CD4-positive, alpha-beta T cell treated with Interleukin-6 for 4 hours (primary cell): Measurements from ENCODE around the gene UBR1.
A peak's percentile ranks its signal among the peaks of the same experiment; 100 is the strongest.

Source experiments
- DNase-seq: peaks from one replicate; pipeline ENCODE4 v3.0.0-alpha.2; 2020; ENCODE audit warnings: mixed read lengths

Gene UBR1

DNA sequence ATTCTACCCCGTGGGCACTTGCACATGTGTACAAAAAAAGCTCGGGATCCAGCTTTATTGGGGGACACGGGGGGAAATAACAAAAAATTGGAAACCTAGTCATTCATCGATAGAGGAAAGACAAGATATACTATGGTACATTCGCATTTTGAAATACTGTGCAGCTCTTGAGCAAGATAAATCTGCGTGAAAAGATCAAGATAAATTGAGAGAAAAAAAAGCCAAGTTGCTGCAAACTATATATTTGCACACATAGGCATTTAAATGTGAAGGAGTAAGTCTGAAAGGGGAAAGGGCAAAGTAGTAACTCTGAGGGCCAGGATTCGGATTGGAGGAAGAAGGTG, 620 bp upstream of the UBR1 start:
- no peak for DNase-seq

- peak; percentile 19 for DNase-seq
These were observed 631 bp downstream of the UBR1 start for GRCh38 chr15:43105077-43105736.

- DNase-seq: no peak
These were observed 1.4 kb downstream of the UBR1 start for GRCh38 chr15:43104426-43104825.

DNA sequence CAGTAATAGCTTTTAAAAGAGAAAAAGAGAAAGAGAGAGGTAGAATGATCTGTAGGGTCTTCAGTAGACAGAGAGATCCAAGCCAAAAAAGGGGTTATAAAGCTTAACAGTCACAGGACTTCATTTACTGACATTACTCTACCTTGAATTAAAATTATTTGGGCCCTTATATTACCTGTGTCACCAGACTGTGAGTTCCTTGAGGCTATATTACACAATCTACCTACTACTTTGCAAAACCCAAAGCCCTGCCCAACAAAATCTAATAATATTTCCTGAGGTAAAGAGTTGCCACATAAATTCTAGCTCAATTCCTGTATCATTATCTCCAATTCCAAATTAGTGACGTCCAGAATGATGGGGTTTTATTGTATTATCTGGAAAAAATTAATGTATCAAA, 1.9 kb downstream of the UBR1 start:
- DNase-seq: no peak

DNA sequence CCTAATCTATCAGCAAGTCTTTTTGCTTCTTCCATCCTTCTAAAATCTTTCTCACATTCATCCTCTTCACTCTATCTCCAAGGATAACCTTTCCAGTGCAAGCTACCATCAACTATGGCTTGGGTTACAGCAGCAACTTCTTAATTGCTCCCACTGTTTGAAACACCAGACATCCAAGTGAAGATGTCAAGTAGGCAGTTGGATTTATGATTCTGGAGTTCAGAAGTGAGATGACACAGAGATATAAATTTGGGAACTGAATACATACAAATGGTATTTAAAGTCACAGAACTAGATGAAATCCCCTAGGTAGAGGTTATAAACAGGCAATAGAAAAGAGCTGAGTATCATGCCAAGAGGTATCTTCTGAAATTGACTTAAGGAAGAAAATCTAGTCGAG, 3.7 kb downstream of the UBR1 start:
- no peak for DNase-seq

GRCh38 chr15:43100971-43101370, 4.9 kb downstream of the UBR1 start:
- DNase-seq: no peak

DNA sequence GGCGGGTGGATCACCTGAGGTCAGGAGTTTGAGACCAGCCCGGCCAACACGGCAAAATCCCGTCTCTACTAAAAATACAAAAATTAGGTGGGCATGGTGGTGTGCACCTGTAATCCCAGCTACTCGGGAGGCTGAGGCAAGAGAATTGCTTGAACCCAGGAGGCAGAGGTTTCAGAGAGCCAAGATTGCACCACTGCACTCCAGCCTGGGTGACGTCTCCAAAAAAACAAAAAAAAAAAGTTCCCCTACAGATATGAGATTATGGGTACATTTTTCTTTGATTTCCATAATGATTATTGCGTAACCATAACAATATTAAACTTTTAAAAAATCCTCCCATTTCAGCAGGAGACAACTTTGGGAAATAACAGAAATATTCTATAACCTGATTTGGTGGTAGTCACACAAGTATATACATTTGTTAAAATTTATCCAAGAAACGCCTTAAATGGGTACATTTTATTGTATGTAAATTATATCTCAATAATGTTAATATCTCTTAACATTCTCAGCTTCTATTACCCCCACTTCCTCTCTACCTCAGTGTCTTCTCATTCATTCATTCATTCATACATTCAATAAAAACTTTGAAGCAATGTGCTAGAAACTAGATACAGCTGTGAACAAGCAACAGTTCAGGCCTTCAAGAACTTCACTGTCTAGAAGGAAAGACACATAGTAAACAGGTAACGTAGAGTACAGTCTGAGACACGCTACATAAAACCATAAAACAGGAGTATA, 6.6 kb downstream of the UBR1 start:
- no peak for DNase-seq

GRCh38 chr15:43096411-43096810, 9.4 kb downstream of the UBR1 start:
- DNase-seq: no peak

DNA sequence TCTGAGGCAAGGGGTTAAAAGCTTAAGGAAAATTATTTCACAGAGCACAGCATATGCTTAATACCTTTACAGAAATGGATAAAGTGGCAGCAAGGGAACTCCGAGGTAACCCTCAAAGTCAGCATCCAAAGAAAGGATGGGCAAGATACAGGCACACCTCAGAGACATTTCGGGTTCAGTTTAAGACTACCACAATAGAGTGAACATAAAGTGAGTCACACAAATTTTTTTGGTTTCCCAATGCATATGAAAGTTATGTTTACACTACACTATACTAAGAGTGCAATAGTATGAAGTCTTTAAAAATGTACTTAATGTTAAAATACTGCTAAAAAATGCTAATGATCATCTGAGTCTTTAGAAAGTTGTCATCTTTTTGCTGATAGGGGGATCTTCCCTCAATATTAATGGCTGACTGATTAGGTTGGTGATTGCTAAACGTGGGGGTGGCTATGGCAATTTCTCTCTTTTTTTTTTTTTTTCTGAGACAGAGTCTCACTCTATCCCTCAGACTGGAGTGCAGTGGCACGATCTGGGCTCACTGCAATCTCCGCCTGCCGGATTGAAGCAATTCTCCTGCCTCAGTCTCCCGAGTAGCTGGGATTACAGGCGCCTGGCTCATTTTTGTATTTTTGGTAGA, 10.0 kb downstream of the UBR1 start:
- DNase-seq: no peak

- no peak for DNase-seq
These were observed 10.6 kb downstream of the UBR1 start for GRCh38 chr15:43095243-43095642.

GRCh38 chr15:43094416-43095030, 11.3 kb downstream of the UBR1 start:
- DNase-seq: no peak

GRCh38 chr15:43093026-43093425, 12.8 kb downstream of the UBR1 start:
- DNase-seq: no peak

DNA sequence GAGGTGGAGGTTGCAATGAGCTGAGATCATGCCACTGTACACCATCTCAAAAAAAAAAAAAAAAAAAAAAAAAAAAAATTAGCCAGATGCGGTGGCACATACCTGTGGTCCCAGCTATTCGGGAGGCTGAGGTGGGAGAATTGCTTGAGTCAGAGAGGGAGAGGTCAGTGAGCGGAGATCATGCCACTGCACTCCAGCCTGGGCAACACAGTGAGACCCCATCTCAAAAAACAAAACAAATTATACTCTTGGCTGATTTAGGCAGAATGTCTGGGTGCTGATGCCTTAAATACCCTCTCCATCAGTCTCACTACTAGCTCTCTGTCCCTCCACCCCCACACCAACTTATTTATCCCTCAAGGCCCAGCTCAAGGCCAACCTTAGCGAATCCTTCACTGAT, 14.0 kb downstream of the UBR1 start:
- no peak for DNase-seq

- DNase-seq: no peak
These were observed 19.3 kb downstream of the UBR1 start for GRCh38 chr15:43086551-43086950.

- no peak for DNase-seq
These were observed 19.9 kb downstream of the UBR1 start for GRCh38 chr15:43085921-43086320.

GRCh38 chr15:43082509-43082908, 23.3 kb downstream of the UBR1 start:
- DNase-seq: no peak

DNA sequence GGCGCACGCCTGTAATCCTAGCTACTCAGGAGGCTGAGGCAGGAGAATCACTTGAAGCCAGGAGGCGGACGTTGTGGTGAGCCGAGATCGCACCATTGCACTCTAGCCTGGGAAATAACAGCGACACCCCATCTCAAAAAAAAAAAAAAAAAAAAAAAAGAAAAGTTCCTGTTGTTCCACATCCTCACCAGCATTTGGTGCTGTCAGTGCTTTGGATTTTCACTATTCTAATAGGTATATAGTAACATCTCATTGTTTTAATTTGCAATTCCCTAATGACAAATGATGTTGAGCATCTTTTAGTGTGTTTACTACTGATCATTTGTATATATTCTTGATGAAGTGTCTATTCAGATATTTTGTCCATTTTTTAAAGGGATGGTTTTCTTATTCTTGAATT, 24.6 kb downstream of the UBR1 start:
- DNase-seq: no peak

- no peak for DNase-seq
These were observed 34.4 kb downstream of the UBR1 start for GRCh38 chr15:43071451-43071850.

- DNase-seq: no peak
These were observed 34.9 kb downstream of the UBR1 start for GRCh38 chr15:43070893-43071292.

- DNase-seq: no peak
These were observed 35.6 kb downstream of the UBR1 start for GRCh38 chr15:43070249-43070648.

DNA sequence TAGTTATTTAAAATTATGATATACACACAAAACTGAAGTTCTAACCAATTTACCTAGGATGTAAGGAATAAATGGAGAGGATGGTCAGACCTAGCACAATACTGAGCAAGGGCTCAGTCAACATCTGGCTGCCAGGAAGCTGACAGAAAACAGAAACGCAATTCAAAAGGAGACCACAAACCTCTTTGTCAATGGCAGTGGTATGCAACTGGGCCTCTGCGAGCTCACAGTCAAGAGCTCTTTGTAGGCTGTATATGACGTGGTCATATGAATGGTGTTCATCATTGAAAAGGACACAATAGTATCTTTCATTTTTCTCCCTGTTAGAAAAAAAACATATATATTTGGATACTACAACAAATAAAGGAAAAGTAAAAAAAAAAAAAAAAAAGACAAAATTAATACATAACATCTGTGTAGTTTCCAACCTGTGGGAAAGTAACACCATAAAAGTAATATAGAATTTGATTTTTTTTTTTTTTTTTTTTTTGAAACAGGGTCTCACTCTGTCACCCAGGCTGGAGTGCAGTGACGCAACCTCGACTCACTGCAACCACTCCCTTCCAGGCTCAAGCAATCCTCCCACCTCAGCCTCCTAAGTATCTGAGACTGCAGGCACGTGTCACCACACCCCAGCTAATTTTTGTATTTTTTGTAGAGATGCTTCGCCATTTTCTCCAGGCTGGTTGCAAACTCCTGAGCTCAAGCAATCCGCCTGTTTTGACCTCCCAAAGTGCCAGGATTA, 37.9 kb downstream of the UBR1 start:
- no peak for DNase-seq

GRCh38 chr15:43056696-43057095, 49.1 kb downstream of the UBR1 start:
- DNase-seq: no peak

- DNase-seq: no peak
These were observed 53.0 kb downstream of the UBR1 start for GRCh38 chr15:43052860-43053259.
